ENCODE data around the gene LAMB3. TPM values are rescaled to one million over a fixed set of nuclear protein-coding genes. Genes with fewer than 3 reads are reported as not detected.

The LAMB3 gene
- total RNA-seq, 1 experiment from 2014 or later: 0.28 TPM

DNA sequence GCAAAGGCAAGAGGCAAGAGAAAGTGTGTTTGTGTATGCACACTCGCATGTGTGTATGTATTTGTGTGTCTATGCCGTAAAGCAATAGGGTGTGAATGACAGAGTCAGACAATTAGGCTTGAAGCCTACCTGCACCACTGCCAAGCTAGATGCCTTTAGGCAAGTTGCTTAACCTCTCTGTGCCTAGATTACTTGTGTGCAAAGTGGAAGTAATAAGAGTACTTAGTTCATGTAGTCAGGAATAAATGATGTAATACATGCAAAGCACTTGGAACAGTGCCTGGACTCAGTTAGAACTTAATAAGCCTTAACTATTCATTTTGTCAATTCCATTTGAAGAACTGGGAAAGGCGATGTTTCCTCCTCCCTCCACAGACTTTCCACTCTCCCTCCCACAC lies 31.7 kb downstream of the LAMB3 start:
- Histone ChIP-seq H3K4ac (ENCODE audit: low read depth, low read length) (no peak overlapping the region), H3K79me1 (ENCODE audit: insufficient read depth, low read depth, low read length, poor library complexity, severe bottlenecking) (no peaks in the 10 kb centered on the region), H3K18ac (ENCODE audit: insufficient read length, low read depth, low read length) (no peak overlapping the region), H3T11ph (ENCODE audit: low read length) (no peak overlapping the region), H2BK15ac (ENCODE audit: low read depth, low read length) (no peak overlapping the region), H2BK12ac (ENCODE audit: insufficient read length, low read depth, low read length) (no peak overlapping the region), H3K14ac (ENCODE audit: insufficient read depth, low read length) (no peak overlapping the region; the same call in 1 of the 2 replicates), H3K79me2 (ENCODE audit: insufficient read depth, low read length) (no peaks in the 10 kb centered on the region), H3K4me2 (ENCODE audit: insufficient read depth, insufficient read length, low read length) (no peak overlapping the region), H3K27ac (ENCODE audit: insufficient read length, low read depth, low read length) (no peak overlapping the region), H3K27me3 (ENCODE audit: insufficient read depth, low read length) (no peaks in the 10 kb centered on the region), H3K9ac (ENCODE audit: extremely low read depth, insufficient read length, low read length) (no peak overlapping the region), H2AK5ac (ENCODE audit: insufficient read length, low read length) (no peak overlapping the region), H4K91ac (ENCODE audit: insufficient read length, low read depth, low read length) (no peak overlapping the region), H3K56ac (ENCODE audit: insufficient read length, low read depth, low read length) (no peak overlapping the region), H3K9me3 (ENCODE audit: control insufficient read depth, low read depth, low read length) (no peaks in the 10 kb centered on the region), H4K20me1 (ENCODE audit: control insufficient read depth, insufficient read depth, insufficient read length) (no peaks in the 10 kb centered on the region), H2BK5ac (ENCODE audit: insufficient read length, low read length) (no peak overlapping the region), H4K5ac (ENCODE audit: insufficient read length, low read depth, low read length) (no peak overlapping the region), H3K23me2 (ENCODE audit: insufficient read length, low read depth, low read length, poor library complexity, severe bottlenecking) (no peaks in the 10 kb centered on the region), H2BK20ac (ENCODE audit: low read depth, low read length, poor library complexity, severe bottlenecking) (no peak overlapping the region), H2AFZ (ENCODE audit: low read length) (no peak overlapping the region), H2BK120ac (ENCODE audit: low read depth, low read length, poor library complexity, severe bottlenecking) (no peak overlapping the region), H3K4me1 (ENCODE audit: insufficient read depth, low read length) (no peaks in the 10 kb centered on the region; the same call in 1 of the 2 replicates), H3K23ac (ENCODE audit: insufficient read length, low read depth, low read length) (no peak overlapping the region), H4K8ac (replicated peaks; ENCODE audit: insufficient read length, low read depth, low read length) (no peak overlapping the region)
- Mint-ChIP-seq H3K27ac (no peak overlapping the region), H3K36me3 (ENCODE audit: insufficient read depth in 1 of 3, low read depth in 3 of 3) (no peaks in the 10 kb centered on the region; a peak in 2 of 7 replicates), H3K4me1 (peaks cover 10 to 12% of the 10 kb centered on the region in 2 experiments), H3K27me3 (ENCODE audit: low read depth) (peaks cover 8% of the 10 kb centered on the region), H3K9me3 (no peaks in the 10 kb centered on the region; a peak in 1 of 5 replicates), H3K4me3 (no peak overlapping the region)
- no peak for TF ChIP-seq CTCF (conservative IDR thresholded peaks at IDR 0.05)
- DNase-seq: no peak
- WGBS (ENCODE audit: extremely low coverage, insufficient read length, low lambda C conversion rate): no CpG with 5 or more reads among the region's 3 CpGs
